Kidney capillary endothelial cell (primary cell): ENCODE data around the gene NXPH3.

Source experiments
- DNase-seq: peaks from one replicate; pipeline ENCODE4 v3.0.0-alpha.2; 2018; ENCODE audit warnings: low spot score

The NXPH3 gene

DNA sequence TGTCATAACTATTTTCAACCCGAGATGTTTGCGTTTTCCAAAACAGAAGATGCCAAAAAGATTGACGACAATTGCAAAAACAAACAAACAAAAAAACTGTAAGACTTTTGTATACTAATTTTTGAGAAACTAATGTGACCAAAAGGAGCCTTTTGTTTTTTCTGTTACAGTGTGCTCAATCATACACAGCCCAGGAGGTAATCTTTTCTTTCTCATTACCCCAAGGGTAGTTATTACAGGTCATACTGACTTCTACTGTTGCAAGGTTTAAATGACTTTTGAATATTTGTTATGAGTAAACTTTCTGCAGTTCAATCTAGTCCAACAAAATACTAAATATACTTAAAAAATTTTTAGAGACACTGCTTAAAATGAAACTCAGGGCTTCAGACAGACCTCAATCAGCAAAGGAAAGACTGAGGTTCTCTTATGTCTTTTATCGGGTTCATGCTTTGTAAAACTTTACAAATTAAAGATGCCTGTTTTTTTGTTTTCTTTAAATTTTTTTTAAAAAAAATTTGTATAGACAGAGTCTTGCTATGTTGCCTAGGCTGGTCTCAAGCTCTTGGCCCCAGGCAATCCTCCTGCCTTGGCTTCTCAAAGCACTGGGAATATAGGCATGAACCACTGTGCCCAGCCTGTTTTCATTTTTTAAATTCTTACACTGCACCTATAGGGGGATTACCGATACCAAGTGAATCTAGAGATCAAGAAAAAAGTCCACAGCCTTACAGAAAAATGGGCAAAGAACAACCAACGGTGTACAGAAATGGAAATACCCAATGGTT, 54.6 kb downstream of the NXPH3 start:
- no peak for DNase-seq

DNA sequence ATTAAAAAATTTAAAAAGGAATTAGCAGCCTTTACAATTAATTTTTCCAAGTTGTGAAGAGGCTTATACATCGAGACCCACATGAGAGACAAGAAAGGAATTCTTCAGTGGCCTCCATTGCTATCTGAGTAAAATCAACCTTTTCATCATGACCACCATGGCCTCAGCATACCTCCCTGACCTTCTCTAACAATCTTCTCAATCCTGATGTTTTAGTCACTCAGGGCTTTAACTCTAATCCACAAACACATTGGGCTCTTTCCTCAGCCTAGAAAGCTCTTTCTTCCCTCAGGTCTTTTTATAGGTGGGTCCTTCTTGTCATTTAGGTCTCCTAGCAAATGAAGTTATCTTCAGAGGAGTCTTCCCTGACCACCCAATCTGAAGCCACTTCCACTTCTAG, 55.8 kb downstream of the NXPH3 start:
- no peak for DNase-seq
